Smooth muscle cell (in vitro differentiated cells): Measurements from ENCODE around the gene HS6ST2. TPM values are rescaled to one million over a fixed set of nuclear protein-coding genes. Genes with fewer than 3 reads are reported as not detected.

Experiments used
- DNase-seq: peaks from one replicate; lab custom pipeline; 2025; ENCODE audit not compliant: unreplicated experiment; lab: John Stamatoyannopoulos, UW
- H2AFZ ChIP-seq: fragments of 200-600 bp; sonication (generic); 2 replicates; pipeline ENCODE4 v1.6.0; 2016; ENCODE audit warnings: antibody characterized with exemption, low read depth, mild to moderate bottlenecking
- H3F3A ChIP-seq: fragments of 200-600 bp; sonication (generic); 2 replicates; pipeline ENCODE4 v1.6.0; 2017; ENCODE audit warnings: antibody characterized with exemption, low read depth
- H3K27ac ChIP-seq: fragments of 200-600 bp; sonication (generic); 2 replicates; pipeline ENCODE4 v1.5.1; 2016; ENCODE audit warnings: low read depth, mild to moderate bottlenecking
- H3K27me3 ChIP-seq: fragments of 200-600 bp; sonication (generic); 2 replicates; pipeline ENCODE4 v1.6.1; 2016; ENCODE audit warnings: low read depth, mild to moderate bottlenecking
- H3K36me3 ChIP-seq: fragments of 200-600 bp; sonication (generic); 2 replicates; pipeline ENCODE4 v1.5.1; 2016; ENCODE audit warnings: low read depth
- H3K4me1 ChIP-seq: fragments of 200-600 bp; sonication (generic); 2 replicates; pipeline ENCODE4 v1.5.1; 2016; ENCODE audit warnings: low read depth
- H3K4me2 ChIP-seq: fragments of 200-600 bp; sonication (generic); 2 replicates; pipeline ENCODE4 v1.6.0; 2016; ENCODE audit warnings: mild to moderate bottlenecking
- H3K4me3 ChIP-seq: fragments of 200-600 bp; sonication (generic); 2 replicates; pipeline ENCODE4 v1.5.1; 2016; ENCODE audit warnings: mild to moderate bottlenecking
- H3K79me2 ChIP-seq: fragments of 200-600 bp; sonication (generic); 2 replicates; pipeline ENCODE4 v1.6.0; 2016; ENCODE audit warnings: low read depth, mild to moderate bottlenecking
- H3K9ac ChIP-seq: fragments of 200-600 bp; sonication (generic); 2 replicates; pipeline ENCODE4 v1.6.0; 2016; ENCODE audit warnings: low read depth
- H3K9me3 ChIP-seq: fragments of 200-600 bp; sonication (generic); replicated peaks from 2 replicates; pipeline ENCODE4 v1.5.1; 2016; ENCODE audit warnings: low read depth
- H4K20me1 ChIP-seq: fragments of 200-600 bp; sonication (generic); 2 replicates; pipeline ENCODE4 v1.6.0; 2016; ENCODE audit warnings: low read depth
- CTCF ChIP-seq: fragments of 200-600 bp; sonication (generic); IDR thresholded peaks from 2 replicates; pipeline ENCODE4 v1.5.1; 2017; ENCODE audit warnings: borderline replicate concordance, mild to moderate bottlenecking, antibody characterized with exemption; ENCODE audit not compliant: insufficient read depth, poor library complexity, severe bottlenecking
- WGBS: methylation state at CpG from one replicate; pipeline ENCODE4 v1.1.7; 2016; ENCODE audit warnings: low lambda C conversion rate; 5-methylcytosine and 5-hydroxymethylcytosine counted together
- polyA plus RNA-seq: library from polyadenylated mRNA; unstranded; fragments of >200 nt; fragmentation: Nextera tagmentation; extraction: Ambion mirVana; gene quantifications from 2 replicates; pipeline ENCODE4 v1.2.1, GENCODE V29; 2016
- total RNA-seq: library from RNA; depleted of rRNA; stranded (reverse); fragments of >200 nt; gene quantifications from 2 replicates; pipeline ENCODE4 v1.2.3, GENCODE V29; 2014

The HS6ST2 gene
- total and polyA plus RNA-seq, 2 experiments from 2014 or later = 12.7 to 13.3 TPM

- Histone ChIP-seq H3K4me1 (no peaks in the 10 kb centered on the region), H3F3A (no peaks in the 10 kb centered on the region), H3K4me3 (no peak overlapping the region), H3K27me3 (no peaks in the 10 kb centered on the region), H3K4me2 (no peak overlapping the region), H3K27ac (no peak overlapping the region), H2AFZ (no peak overlapping the region), H3K9ac (no peak overlapping the region), H3K36me3 (no peaks in the 10 kb centered on the region), H3K9me3 (no peaks in the 10 kb centered on the region), H3K79me2 (no peaks in the 10 kb centered on the region), H4K20me1 (no peaks in the 10 kb centered on the region)
- WGBS = 94% methylated on average over 1 of the region's 1 CpG
- DNase-seq = no peak
- no peak for TF ChIP-seq CTCF
Observed at GRCh38 chrX:132999209-132999608, 40.8 kb upstream of the HS6ST2 start.

GRCh38 chrX:132990835-132991234, 32.4 kb upstream of the HS6ST2 start:
- H3F3A ChIP-seq = no peaks in the 10 kb centered on the region
- H3K4me2 ChIP-seq = no peak overlapping the region
- H3K9me3 ChIP-seq = no peaks in the 10 kb centered on the region
- H3K27ac ChIP-seq = no peak overlapping the region
- H3K36me3 ChIP-seq = no peaks in the 10 kb centered on the region
- no peak for DNase-seq
- no peak overlapping the region for H3K9ac ChIP-seq
- WGBS = 69% methylated on average over 2 of the region's 2 CpGs
- no peaks in the 10 kb centered on the region for H3K4me1 ChIP-seq
- no peaks in the 10 kb centered on the region for H4K20me1 ChIP-seq
- H3K4me3 ChIP-seq = no peak overlapping the region
- no peaks in the 10 kb centered on the region for H3K27me3 ChIP-seq
- no peaks in the 10 kb centered on the region for H3K79me2 ChIP-seq
- no peak for TF ChIP-seq CTCF
- H2AFZ ChIP-seq = no peak overlapping the region

GRCh38 chrX:132986556-132986955, 28.1 kb upstream of the HS6ST2 start:
- no peaks in the 10 kb centered on the region for H4K20me1 ChIP-seq
- no peak overlapping the region for H2AFZ ChIP-seq
- no peaks in the 10 kb centered on the region for H3K9me3 ChIP-seq
- no peaks in the 10 kb centered on the region for H3K4me1 ChIP-seq
- no peak for DNase-seq
- TF ChIP-seq CTCF = no peak
- no peaks in the 10 kb centered on the region for H3K27me3 ChIP-seq
- H3K4me3 ChIP-seq = no peak overlapping the region
- no peak overlapping the region for H3K9ac ChIP-seq
- H3K36me3 ChIP-seq = no peaks in the 10 kb centered on the region
- no peaks in the 10 kb centered on the region for H3F3A ChIP-seq
- no peaks in the 10 kb centered on the region for H3K79me2 ChIP-seq
- H3K4me2 ChIP-seq = no peak overlapping the region
- H3K27ac ChIP-seq = no peak overlapping the region

GRCh38 chrX:132984058-132984650, 25.7 kb upstream of the HS6ST2 start:
- Histone ChIP-seq H3K79me2 (no peaks in the 10 kb centered on the region), H3K4me3 (no peak overlapping the region), H2AFZ (no peak overlapping the region), H3K4me1 (no peaks in the 10 kb centered on the region), H3K27me3 (no peaks in the 10 kb centered on the region), H3K36me3 (no peaks in the 10 kb centered on the region), H3K9ac (no peak overlapping the region), H3K27ac (no peak overlapping the region), H3K4me2 (no peak overlapping the region), H3F3A (no peaks in the 10 kb centered on the region), H4K20me1 (no peaks in the 10 kb centered on the region), H3K9me3 (no peaks in the 10 kb centered on the region)
- no peak for DNase-seq
- 77% methylated on average over 7 of the region's 7 CpGs for WGBS
- no peak for TF ChIP-seq CTCF
